ENCODE measurements around the gene CRIM1.

DNA sequence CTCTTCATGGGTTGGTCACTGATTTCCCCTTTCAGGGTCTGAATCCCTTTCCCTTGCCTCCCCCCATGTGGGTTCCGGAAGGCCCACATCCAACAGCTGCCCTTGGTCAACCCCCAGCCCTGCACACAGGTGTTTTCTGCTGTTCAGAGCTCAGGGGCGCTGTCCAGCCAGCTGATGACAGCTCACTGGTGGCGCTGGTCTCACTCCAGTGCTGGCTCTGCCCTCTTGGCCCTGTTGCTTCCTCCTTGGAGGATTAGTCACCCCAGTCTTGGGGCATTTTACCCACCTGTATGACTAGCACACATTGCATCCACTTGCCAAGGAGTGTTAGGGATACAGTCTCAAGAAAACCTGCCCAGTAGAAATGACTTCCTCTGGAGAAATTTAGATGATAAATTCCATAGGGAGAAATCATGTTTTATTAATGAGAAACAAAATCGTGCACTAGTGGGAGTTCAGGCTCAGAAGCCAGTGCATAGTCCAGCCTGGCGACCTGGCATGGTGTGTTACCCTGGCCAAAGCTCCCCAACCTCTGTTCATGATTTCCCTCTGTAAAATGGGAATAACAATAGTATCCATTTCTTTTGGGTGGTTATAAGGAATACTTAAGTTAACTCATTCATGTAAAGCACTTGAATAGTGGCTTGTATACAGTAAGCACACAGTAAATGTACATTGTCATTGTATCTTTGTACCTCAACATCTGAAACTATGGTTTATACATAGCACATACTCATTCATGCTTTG is 21.6 kb downstream of the CRIM1 start:
- TF ChIP-seq EP300 (IDR thresholded peaks at IDR 0.05; ENCODE audit: borderline replicate concordance) = no peak
- no peak for TF ChIP-seq RAD21 (IDR thresholded peaks at IDR 0.05; ENCODE audit: low read depth)
- TF ChIP-seq, protein P1, sequence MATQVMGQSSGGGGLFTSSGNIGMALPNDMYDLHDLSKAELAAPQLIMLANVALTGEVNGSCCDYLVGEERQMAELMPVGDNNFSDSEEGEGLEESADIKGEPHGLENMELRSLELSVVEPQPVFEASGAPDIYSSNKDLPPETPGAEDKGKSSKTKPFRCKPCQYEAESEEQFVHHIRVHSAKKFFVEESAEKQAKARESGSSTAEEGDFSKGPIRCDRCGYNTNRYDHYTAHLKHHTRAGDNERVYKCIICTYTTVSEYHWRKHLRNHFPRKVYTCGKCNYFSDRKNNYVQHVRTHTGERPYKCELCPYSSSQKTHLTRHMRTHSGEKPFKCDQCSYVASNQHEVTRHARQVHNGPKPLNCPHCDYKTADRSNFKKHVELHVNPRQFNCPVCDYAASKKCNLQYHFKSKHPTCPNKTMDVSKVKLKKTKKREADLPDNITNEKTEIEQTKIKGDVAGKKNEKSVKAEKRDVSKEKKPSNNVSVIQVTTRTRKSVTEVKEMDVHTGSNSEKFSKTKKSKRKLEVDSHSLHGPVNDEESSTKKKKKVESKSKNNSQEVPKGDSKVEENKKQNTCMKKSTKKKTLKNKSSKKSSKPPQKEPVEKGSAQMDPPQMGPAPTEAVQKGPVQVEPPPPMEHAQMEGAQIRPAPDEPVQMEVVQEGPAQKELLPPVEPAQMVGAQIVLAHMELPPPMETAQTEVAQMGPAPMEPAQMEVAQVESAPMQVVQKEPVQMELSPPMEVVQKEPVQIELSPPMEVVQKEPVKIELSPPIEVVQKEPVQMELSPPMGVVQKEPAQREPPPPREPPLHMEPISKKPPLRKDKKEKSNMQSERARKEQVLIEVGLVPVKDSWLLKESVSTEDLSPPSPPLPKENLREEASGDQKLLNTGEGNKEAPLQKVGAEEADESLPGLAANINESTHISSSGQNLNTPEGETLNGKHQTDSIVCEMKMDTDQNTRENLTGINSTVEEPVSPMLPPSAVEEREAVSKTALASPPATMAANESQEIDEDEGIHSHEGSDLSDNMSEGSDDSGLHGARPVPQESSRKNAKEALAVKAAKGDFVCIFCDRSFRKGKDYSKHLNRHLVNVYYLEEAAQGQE (IDR thresholded peaks at IDR 0.05; ENCODE audit: low read depth) = peak; percentile 78
- TF ChIP-seq CEBPB (IDR thresholded peaks at IDR 0.05) = no peak
- no peak for TF ChIP-seq FOXM1 (IDR thresholded peaks at IDR 0.05; ENCODE audit: borderline replicate concordance, low read depth)
- TF ChIP-seq, protein P2, sequence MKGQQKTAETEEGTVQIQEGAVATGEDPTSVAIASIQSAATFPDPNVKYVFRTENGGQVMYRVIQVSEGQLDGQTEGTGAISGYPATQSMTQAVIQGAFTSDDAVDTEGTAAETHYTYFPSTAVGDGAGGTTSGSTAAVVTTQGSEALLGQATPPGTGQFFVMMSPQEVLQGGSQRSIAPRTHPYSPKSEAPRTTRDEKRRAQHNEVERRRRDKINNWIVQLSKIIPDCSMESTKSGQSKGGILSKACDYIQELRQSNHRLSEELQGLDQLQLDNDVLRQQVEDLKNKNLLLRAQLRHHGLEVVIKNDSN (IDR thresholded peaks at IDR 0.05) = no peak
- TF ChIP-seq ZBTB7A (IDR thresholded peaks at IDR 0.05; ENCODE audit: low read depth) = no peak
- TF ChIP-seq, protein P3, sequence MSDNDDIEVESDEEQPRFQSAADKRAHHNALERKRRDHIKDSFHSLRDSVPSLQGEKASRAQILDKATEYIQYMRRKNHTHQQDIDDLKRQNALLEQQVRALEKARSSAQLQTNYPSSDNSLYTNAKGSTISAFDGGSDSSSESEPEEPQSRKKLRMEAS (IDR thresholded peaks at IDR 0.05) = no peak
- TF ChIP-seq TEAD4 (IDR thresholded peaks at IDR 0.05) = no peak
